ENCODE results near the gene NOP14.
"Not testable (repeated sequence)": the region's sequence is repeated elsewhere in the genome, so short reads cannot be mapped to it uniquely, and the experiment has no call there.

NOP14 gene

DNA sequence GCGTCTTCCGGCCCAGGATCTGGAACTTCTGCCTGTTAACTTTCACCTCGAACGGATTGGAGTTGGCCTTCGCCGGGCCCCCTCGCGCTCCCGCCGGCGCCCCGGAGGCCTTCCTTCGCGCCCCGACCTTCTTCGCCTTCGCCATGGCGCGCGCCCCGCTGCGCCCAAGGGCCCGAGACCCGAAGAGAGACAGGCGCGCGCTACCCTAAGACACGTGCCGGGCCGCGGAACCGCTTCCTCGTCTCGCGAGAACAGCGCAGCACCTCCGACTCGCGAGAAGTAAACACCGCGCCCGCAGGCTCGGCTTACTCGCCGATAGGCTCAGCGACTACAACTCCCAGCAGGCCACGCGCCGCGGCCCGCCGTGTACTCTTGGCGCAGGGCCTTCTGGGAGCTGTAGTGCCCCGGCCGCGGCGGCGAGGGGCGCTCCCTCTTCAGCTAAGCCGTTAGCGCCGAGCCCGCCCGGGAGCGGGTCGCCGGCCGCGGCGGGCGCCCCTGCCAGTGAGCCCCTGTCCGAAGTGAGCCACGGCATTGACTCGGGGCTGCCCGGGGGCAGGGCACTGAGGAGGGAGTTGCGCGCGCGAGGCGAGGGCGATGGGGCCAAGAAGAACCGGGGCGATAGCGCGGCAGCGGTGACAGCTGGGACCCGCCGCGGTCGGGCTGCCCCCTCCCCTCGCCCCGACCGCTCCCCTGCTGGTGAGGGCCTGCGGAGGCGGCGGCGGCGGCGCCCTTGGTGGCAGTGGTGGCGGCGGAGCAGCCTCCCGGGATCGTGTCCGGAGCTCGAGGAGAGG is at the start of gene NOP14, which contains the start of gene GRK4:
Gene NOP14, minus strand, starts transcription at position 232 of the 791 bp plus-strand sequence. Its CDS starts 87 bp downstream, at position 145.
Gene GRK4, plus strand, starts transcription at position 397 of the 791 bp plus-strand sequence. CDS start 500 bp downstream, outside the sequence.
- FAIRE-seq (peak; percentile 96), DNase-seq (ENCODE audit: extremely low spot score, insufficient read length, low read depth) (peak; percentile 97)

DNA sequence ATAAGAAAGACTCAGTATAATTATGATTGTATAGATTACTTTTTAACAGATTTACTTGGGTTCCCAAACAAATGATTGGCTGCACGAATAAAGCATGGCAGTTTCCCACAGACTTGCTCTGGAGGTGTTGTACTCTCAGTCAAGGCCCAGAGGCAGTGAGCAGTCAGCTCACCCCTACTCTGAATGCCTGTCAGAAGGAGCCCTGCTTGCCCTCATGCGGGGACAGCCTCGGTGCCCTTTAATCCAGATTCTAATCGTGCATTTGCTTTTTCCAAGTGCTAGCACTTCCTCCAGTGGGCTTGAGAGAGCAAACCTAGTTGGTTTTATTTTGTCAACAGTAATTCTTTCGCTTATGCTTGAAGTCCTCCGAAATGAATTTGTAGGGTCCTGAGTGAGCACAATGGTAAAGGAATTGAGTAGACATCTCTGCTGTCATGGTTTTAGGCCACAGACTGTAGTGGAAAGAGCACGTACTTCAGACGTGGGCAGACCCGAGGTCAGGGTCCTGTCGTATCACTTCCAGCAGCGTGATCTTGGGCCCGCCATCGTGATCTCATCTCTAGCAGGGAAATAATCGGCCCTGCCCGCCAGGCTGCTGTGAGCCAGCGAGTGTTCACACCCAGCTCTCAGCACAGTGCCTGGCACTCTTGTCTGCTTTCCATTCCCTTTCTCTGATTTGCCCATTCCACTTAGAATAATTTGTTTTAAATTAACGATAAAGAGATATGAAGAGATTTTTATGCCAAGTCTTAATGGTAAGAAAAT is 48.4 kb upstream of the NOP14 start:
- no peak for FAIRE-seq
- no peak for DNase-seq (ENCODE audit: extremely low spot score, insufficient read length, low read depth)

DNA sequence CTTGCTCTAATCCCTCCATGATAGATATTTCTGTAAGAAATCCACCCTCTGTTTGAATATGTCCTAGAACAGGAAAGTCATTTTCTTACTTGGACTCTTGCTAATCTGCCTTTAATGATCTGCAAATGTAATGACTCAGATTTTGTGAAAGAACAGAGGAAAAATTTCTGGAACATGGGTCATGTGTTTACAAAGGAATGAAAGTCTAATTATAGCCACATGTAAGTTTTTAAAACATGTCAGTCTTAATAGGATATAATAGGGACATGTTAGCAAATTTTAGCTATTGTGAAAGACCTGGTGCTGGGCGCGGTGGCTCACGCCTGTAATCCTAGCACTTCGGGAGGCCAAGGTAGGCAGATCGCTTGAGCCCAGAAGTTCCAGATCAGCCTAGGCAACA is 47.8 kb upstream of the NOP14 start:
- no peak for DNase-seq (ENCODE audit: extremely low spot score, insufficient read length, low read depth)
- FAIRE-seq, result no peak

DNA sequence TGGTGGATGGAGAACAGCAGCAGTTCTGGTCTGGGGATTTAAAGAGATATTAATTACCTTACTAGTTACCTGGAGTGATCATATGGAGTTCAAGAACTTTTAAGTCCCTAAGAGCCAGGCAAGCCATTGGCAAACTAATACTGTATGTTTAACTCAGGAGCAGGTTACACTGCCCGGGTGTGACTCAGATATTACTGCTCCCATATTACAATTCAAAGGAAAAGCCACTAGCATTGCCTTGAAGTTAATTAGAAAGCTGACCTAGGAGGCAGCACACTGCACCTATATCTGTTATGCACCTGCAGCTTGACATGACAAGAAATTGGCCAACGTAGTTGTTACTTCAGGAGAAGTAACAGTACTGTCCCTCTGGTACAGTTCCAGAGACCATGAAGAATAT is 47.4 kb upstream of the NOP14 start:
- FAIRE-seq (no peak), DNase-seq (ENCODE audit: extremely low spot score, insufficient read length, low read depth) (no peak)

DNA sequence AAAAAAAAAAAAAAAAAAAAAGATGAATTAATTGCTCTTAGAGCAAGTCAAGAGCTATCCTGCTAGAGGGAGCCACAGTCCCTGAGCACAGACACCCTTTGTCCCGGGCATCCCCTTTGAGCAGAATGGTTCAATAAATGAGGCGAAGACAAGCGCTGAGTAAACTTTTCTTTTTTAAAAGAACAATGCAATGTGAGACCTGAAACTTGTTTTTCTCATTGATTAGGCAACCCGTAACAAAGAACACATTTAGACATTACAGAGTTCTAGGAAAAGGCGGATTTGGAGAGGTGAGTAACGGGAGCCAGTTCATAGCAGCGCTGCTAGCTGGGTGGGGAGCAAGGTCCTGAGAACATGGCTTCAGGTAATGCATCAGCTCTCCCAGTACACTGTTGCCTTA is 46.2 kb upstream of the NOP14 start:
- FAIRE-seq, result no peak
- DNase-seq (ENCODE audit: extremely low spot score, insufficient read length, low read depth), result no peak

DNA sequence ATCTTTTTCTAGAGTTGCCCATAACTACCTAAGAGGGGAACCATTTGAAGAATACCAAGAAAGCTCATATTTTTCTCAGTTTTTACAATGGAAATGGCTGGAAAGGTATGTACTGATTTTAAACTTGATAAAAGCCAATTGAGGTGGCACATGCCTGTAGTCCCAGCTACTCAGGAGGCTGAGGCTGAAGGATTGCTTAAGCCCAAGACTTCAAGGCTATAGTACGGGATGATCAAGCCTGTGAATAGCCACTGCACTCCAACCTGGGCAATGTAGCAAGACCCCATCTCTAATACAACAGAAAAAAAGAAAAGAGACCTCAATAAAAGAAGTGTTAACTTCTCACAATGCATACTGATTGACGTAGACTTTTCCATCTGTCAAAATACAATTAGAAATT is 44.5 kb upstream of the NOP14 start:
- FAIRE-seq, result no peak
- DNase-seq (ENCODE audit: extremely low spot score, insufficient read length, low read depth), result no peak

DNA sequence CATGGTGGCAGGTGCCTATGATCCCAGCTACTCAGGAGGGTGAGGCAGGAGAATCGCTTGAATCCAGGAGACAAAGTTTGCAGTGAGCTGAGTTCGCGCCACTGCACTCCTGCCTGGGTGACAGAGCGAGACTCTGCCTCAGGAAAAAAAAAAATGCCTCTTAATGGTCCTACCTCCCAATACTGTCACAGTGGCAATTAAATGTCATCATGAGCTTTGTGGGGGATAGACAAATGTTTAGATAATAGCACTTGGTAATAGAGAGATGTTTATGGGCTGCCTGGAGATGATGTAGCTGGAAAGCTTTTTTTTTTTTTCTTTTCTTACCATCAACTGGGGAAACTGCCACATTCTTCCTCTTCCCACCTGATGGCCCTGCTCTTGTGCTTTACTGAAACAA is 33.2 kb upstream of the NOP14 start:
- DNase-seq (ENCODE audit: extremely low spot score, insufficient read length, low read depth) (no peak), FAIRE-seq (no peak)

DNA sequence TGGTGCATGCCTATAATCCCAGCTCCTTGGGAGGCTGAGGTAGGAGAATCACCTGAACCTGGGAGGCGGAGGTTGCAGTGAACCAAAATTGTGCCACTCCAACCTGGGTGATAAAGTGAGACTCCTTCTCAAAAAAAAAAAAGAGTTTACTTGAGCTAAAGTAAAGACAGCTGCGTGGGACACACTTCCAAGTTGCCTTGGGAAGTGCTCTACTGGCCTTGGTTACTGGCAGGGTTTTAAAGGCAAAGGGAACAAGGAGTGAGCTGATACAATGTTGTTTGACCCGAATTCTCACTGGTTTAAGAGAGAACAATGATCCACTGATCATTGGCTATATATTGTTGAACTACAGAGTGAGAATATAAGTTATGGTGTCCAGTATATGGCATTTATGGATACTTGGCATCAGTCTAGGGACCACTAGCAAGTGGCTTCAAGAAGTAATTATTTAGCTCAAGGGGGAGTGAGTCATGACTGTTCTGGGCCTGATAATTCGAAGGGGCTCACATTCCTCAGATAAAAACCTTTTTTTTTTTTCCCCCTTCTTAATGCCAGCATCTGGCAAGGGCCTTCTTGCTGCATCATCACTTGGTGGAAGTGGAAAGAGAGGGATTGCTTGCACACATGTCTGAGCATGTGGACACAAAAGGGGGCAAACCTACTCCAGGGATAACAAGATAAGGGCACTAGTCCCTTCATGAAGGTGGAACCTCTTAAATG is 32.5 kb upstream of the NOP14 start:
- FAIRE-seq, result no peak
- DNase-seq (ENCODE audit: extremely low spot score, insufficient read length, low read depth), result no peak

DNA sequence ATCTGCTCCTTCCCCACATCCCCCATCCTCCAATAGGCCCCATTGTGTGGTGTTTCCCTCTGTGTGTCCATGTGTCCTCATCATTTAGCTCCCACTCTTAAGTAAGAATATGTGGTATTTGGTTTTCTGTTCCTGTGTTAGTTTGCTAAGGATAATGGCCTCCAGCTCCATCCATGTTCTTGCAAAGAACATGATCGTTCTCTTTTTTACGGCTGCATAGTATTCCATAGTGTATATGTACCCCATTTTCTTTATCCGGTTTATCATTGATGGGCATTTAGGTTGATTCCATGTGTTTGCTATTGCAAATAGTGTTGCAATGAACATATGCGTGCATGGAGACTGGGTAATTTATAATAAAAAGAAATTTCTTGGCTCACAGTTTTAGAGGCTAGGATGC is 31.7 kb upstream of the NOP14 start:
- FAIRE-seq (no peak), DNase-seq (ENCODE audit: extremely low spot score, insufficient read length, low read depth) (no peak)

DNA sequence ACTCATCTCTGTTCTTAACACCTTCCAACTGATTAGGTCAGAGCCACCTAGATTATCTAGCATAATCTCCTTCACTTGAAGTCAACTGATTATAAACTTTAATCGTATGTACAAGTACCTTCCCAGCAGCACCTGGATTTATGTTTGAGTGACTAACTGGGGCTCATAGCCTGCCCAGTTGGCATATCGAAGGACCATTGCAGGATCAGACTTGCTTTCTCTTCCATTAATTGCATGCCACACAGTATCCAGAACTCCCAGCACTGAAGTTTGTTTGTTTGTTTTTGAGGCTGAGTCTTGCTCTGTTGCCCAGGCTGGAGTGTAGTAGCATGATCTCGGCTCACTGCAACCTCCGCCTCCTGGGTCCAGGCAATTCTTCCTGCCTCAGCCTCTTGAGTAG is 28.0 kb upstream of the NOP14 start:
- DNase-seq (ENCODE audit: extremely low spot score, insufficient read length, low read depth), result no peak
- no peak for FAIRE-seq

DNA sequence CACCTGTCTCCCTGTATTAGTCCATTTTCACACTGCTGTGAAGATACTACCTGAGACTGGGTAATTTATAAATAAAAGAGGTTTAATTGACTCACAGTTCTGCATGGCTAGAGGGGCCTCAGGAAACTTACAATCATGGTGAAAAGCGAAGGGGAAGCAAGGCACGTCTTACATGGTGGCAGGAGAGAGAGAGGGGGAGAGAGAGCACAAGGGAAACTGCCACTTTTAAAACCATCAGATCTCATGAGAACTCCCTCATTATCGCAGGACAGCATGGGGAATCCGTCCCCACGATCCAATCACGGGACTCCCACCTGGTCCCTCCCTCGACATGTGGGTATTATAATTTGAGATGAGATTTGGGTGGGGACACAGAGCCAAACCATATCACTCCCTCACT is 20.5 kb upstream of the NOP14 start:
- not testable (repeated sequence) for FAIRE-seq; DNase-seq (ENCODE audit: extremely low spot score, insufficient read length, low read depth)

DNA sequence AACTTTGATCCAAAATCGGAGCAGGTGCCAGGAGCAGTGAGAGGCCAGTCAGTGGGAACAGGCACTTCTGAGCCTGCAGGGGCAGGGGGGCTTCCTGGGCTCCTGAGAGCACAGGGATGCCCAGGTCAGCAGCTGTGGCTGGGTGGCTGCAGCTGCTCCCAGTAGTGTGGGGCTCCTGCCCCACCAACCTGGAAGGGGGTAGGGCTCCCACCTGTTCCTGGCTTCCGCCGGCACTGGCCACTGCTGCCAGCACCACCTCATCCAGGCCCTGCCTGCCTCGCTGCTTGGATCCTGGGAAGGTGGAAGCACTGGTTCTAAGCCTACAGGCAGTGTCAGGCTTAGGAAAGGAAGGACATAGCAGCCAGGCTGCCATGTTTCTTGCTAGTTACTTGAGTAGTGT is 18.8 kb upstream of the NOP14 start:
- no peak for FAIRE-seq
- no peak for DNase-seq (ENCODE audit: extremely low spot score, insufficient read length, low read depth)

DNA sequence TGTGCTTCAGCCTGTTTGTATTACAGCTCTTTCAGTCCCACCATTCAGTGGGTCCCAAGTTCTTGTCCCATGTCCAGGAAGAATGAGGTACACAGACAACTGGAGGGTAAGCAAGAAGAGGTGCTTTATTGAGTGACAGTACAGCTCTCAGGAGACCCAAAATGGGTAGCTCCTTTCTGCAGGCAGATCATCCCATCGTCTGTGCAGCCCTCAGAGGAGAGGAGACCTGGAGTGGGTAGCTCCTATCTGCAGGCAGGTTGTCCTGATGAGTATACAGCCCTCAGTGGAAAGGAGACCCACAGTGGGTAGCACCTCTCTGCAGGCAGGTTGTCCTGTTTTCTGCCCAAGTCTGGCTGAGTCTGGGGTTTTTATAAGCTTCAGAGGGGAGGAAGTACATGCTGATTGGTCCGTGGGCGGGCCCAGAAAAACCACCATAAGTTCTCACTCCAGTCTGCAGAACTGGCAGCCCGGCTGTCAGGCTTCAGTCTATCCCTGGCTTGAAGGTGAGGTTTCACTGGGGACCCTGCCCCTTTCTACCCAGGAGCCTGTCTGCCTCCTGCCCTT is 18.1 kb upstream of the NOP14 start:
- FAIRE-seq (no peak), DNase-seq (ENCODE audit: extremely low spot score, insufficient read length, low read depth) (no peak)

DNA sequence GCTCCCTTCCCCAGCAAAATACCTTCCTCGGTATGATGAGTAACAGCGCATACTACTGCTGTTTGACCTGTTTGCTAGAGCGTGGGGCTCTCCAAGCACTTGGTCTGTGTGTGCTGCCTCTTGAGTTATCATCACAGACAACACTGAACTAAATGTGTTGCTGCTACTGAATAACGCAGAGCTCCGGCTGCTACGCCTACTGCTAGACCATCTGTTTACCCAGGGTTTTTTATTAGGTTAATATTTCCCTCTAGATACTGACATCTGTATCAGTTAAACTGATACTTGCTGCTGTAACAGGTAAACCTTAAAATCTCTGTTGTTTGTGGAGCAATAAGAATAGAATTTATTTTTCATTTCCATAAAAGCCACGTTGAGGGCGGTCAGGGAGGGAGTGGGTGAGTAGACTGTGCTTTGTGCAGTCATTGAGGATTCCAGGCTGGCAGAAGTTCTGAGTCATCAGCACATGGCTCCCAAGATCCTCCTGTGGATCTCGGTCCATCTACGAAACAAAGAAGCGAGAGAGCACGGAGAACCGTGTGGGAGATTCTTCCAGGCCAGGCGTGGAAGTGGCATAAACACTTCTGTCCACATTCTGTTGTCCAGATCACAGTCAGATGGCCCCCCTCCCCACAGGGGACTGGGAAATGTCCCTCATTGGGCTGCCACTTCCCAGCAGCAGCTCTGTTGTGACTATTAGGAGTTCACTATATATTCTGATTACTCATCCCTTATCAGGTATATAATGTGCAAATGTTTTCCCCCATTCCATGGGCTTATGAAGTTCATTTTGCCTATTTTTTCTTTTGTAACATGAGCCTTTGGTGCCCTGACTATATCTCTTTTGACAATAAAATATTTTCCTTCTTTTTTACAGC is 14.2 kb upstream of the NOP14 start:
- DNase-seq (ENCODE audit: extremely low spot score, insufficient read length, low read depth), result no peak
- no peak for FAIRE-seq

DNA sequence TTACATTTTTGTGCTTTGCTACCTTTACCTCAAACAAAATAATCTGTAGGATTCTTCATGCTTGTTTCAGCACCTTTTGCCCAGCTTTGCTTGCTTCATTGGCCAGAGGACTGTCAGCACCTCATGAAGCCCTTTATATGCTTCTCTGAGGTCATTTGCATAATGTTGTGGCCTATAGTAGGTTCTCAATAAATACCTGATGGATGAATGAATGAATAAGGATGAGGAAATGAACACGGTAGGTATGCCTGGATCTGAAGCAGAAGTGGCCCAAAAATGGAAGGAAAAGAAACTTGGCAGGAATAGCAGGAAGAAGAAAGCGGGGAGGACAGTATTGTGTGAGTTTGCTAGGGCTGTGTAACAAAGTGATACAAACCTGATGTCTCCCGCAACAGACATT is 8.1 kb upstream of the NOP14 start:
- FAIRE-seq (no peak), DNase-seq (ENCODE audit: extremely low spot score, insufficient read length, low read depth) (no peak)

DNA sequence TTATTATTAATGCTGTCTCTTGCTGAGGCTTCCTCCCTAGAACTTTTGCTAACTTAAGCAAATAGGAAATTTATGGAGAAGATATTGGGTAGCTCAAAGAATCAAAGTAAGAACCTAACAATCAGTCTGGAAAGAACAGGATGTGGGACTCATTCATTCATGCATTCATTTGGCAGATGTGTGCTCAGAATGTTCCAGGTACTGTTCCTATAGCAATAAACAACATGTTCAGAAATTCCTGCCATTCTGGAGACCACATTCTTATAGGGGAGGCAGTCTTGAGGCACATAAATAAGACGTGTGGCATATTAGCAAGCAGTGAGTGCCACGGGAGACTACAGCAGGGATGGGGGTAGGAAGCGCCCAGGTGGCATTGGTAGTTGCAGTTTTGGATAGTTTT is 5.2 kb upstream of the NOP14 start:
- no peak for FAIRE-seq

DNA sequence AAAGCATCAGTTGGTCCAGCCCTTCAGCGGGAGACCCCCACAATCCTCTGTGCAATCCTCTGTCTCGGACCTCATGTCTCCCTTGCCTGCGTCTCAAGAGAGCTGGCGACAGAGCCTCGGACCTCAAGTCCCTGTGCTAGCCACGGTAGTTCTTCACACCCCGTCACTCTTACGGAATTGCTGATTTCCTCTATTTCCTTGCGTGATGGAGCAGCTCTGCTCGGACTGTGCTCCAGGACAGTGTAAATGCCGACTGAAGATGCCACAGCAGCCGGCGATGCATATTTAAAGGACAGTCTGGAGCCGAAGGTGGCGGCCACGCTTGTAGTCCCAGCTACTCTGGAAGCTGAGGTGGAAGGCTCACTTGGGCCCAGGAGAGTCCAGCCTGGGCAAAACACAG is 2.1 kb upstream of the NOP14 start:
- no peak for FAIRE-seq
- no peak for DNase-seq (ENCODE audit: extremely low spot score, insufficient read length, low read depth)

More for the DNA sequence above, 5.2 kb upstream of the NOP14 start:
- no peak for DNase-seq (ENCODE audit: extremely low spot score, insufficient read length, low read depth)

DNA sequence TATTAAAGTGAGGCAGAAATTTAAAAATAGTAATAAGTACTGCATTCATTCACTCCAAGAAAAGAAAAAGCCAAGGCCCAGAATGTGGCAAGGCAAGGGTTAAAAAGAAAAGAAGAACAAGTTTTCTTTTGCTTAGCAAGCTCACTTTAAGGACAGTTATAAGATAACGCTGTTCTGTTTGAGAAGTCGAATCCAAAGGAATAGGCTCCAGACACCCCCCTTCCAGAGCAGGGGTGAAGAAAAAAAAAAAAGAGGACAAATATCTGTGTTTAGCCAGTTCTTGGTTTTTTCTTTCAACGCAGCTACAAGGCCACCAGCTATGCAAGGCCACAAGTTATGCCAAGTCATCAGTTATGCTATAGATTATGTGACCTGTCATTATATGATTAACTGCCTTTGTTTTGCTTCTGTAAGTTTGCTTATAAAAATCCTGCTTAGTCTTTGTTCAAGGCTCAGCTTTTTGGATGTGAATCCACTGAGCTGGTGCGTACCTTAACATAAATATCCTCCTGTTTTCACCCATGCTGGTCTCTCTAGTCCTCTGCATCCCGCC is 1.6 kb upstream of the NOP14 start:
- no peak for DNase-seq (ENCODE audit: extremely low spot score, insufficient read length, low read depth)
- FAIRE-seq, result no peak

DNA sequence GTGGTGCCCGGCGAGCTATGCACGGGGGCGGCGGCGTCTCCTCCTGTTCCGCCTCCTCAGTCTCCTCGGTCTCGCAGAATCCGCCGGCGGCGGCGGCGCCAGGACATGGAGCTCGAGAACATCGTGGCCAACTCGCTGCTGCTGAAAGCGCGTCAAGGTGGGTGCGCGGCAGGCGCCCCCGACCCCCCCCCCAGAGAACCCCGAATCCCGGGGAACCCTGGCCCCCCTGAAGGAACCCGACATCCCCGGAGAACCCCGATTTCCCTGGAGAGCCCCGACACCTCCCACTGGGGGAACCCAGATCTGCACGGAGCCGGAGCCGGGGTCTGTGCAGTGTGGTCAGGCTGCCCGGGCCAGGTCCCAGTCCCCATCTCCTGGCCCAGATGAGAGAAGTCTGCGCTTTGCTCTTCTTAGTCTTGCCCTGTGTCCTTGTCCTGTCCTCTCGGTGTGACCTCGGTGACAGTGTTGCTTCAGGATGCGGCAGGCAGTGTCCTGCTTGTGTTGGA is 813 bp upstream of the NOP14 start:
- FAIRE-seq (peak; percentile 24), DNase-seq (ENCODE audit: extremely low spot score, insufficient read length, low read depth) (no peak)

Measured in GM18507 (cell line).